ENCODE data around the gene RABGEF1.
"Not testable (repeated sequence)": the region's sequence is repeated elsewhere in the genome, so short reads cannot be mapped to it uniquely, and the experiment has no call there.

RABGEF1 gene

DNA sequence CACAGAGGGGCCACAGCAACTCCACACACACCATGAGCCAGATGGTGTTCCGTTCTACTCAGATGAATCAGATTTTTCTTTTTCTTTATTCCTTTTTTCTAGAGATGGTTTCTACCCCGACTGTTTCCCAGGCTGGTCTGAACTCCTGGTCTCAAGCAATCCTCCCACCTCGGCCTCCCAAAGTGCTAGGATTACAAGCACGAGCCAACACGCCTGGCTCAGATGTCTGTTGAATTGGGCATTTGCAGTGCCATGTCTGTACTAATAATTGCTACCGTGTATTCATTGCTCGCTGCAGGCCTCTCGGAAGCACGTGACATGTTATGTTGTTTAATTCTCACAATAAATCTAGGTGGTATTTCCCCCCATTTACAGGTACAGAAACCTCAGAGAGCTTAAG, 67.2 kb downstream of the RABGEF1 start:
- DNase-seq = no peak

DNA sequence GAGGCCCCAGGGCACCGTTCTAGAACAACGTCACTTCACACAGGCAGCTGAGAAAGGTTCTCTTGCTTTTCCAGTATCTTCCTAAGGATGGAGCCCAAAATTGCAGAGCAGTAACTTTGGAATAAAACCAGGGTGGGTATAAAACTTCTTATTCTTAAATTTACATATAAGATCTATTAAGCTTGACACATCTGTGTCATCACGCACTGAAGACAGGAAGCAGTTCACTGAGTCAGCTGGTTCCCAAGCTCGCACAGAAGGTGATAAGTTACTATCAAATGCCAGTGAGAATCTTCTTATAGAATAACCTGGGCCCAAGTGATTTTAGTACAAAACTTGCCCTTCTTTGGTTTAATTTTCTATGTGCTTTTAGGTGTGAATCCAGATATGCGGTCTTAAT, 70.2 kb downstream of the RABGEF1 start:
- no peak for DNase-seq

DNA sequence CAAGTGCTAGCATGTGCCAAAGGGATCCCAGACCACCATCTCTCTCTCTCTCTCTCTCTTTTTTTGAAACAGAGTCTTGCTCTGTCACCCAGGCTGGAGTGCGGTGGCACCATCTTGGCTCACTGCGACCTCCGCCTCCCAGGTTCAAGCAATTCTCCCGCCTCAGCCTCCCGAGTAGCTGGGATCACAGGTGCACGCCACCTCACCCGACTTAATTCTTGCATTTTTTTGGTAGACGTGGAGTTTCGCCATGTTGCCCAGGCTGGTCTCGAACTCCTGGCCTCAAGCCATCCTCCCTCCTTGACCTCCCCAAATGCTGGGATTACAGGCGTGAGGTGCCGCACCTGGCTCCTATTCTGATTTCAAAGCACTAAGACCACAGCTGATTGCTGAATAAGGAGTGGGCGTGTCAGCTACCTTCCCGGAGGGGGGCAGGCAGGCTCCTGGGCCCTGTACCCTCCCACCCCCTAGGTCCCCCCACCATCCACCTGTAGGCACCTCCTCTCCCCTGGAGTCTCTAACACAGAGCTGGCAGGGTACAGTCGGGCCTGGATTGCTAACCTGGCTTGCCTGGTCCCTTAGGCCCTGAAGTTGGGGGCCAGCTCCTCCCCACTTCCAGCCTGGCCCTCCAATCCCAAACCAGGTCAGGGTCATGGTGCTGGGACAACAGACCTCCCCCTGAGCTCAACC, 74.8 kb downstream of the RABGEF1 start:
- DNase-seq = not testable (repeated sequence)

DNA sequence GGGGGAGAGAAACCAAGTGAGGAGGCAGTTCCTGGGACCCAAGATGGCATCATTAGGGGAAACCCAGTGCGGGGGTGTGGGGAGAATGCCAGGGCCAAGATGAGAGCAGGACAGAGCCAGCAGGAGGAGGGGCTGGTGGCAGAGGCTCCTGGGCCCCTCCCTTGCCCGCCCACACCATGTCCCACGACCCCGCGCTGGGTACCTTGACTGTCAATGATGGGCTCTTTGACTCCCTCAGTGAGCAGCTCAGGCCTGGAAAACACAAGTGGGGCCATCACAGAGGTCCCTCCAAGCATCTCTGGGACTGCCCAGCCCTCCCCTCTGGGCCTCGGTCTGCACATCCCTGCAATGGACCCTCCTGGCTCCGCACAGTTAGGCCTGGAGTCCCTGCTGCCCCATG, 75.4 kb downstream of the RABGEF1 start:
- DNase-seq = no peak

DNA sequence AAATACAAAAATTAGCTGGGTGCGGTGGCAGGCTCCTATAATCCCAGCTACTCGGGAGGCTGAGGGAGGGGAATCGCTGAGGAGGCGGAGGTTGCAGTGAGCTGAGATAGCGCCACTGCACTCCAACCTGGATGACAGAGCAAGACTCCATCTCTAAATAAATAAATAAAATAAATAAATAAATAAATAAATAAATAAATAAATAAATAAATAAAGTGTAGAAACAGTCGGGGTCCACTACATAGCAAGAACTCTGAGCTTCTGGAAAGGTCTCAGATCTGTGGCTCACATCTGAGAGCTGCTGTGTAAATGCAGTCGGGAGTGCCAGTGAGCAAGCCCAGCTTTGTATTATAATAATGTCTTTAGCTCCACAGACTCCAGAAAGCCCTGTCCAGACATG, 76.1 kb downstream of the RABGEF1 start:
- not testable (repeated sequence) for DNase-seq

DNA sequence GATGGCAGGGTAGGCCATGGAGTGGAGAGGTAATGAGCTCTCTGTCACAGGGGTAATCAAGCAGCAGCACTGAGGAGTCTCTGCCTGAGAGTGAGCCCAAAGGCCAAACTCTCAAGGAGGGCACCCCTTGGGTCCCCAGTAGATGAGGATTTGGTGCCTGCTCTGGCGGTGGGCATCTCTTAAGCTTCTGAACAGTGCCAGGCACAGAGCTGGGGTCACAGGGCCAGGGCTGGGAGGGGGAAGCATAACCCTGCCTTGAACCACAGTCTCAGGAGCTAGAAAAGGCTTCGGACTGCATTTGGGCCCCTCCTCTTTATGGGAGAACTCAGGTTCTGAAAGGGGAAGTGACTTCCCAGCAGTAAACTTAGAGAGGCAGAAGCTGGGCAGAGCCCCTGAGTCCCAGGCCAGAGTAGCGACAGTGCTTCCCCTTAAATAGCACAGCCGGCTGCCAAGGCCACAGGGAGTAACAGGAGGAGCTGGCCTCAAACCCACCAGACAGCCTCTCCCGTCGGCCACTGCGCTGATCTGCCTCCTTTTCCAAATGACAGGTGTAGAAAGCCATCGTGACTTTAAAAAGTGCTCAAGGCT, 76.8 kb downstream of the RABGEF1 start:
- DNase-seq = not testable (repeated sequence)

DNA sequence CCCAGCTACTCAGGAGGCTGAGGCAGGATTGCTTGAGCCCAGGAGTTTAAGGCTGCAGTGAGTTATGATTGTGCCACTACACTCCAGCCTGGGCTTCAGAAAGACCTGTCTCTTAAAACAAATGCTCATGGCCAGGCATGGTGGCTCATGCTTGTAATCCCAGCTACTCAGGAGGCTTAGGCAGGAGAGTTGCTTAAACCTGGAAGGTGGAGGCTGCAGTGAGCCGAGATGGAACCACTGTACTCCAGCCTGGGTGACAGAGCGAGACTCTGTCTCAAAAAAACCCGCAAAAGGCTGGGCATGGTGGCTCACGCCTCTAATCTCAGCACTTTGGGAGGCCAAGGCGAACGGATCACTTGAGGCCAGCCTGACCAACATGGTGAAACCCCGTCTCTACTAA, 77.4 kb downstream of the RABGEF1 start:
- not testable (repeated sequence) for DNase-seq

DNA sequence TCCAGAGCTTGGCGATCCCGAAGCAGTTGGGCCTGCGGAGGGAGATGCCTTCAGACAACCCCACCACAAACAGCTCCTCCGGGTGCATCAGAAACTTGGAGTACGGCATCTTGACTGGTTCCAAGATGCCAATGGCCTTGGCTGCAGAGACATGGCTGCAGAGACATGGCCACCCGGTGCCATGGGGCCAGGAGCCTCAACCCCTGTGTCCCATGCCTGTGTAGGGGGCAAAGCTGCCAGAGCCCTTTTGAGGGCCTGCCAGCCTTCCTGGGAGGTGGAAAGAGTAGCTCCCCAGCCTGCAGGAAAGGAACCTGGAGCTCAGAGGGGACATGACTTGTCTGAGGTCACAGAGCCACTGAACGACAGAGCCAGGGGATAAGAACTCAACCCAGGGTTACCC, 83.5 kb downstream of the RABGEF1 start:
- DNase-seq = no peak

DNA sequence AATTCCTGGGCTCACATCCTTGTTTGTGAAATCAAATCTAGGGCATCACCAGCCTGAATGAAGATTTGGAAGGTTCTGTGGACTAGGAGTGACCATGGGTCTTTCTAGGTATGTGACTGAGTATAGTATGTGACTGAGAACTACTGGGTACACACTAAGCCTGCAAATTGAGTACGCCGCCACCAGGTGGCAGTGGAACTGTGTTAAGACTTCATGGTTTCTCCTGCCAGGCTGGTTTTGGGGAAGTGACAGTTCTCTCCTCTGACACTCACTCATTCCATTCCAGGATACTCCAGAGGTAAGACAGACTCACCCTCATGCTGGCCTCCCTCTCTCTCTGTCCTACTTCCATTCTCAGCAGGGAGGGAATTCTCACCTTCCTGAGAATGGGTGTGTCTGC, 85.0 kb downstream of the RABGEF1 start:
- DNase-seq = not testable (repeated sequence)

DNA sequence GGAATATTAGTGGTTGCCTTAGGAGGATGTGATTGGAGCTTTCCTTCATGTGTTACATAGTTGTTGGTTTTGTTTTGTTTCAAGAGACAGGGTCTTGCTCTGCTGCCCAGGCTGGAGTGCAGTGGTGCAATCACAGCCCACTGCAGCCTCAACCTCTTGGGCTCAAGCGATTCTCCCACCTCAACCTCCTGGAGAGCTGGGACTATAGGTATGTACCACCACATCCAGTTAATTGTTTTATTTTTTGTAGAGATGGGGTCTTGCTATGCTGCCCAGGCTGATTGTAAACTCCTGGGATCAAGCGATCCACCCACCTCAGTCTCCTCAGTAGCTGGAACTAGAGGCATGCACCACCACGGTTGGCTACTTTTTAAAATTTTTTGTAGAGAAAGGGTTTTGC, 86.1 kb downstream of the RABGEF1 start:
- no peak for DNase-seq

DNA sequence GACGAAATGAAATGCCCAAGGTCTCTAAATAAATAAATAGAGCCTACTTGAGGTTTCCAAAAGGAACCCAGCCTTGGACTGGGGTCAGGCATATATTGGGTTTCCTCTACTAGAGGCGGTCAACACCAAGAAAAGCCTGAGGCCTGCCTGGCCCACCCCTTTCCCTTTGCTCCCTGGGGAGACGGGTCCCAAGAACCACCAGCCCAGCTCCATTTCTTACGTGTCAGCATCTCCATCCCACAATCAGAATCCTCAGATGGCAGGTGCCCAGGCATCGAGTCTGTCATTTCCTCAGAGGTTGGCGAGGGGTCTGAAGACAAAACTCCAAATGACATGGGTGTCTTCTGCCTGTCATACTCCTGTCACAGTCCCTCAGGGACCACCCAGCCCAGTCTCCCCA, 90.4 kb downstream of the RABGEF1 start:
- not testable (repeated sequence) for DNase-seq

DNA sequence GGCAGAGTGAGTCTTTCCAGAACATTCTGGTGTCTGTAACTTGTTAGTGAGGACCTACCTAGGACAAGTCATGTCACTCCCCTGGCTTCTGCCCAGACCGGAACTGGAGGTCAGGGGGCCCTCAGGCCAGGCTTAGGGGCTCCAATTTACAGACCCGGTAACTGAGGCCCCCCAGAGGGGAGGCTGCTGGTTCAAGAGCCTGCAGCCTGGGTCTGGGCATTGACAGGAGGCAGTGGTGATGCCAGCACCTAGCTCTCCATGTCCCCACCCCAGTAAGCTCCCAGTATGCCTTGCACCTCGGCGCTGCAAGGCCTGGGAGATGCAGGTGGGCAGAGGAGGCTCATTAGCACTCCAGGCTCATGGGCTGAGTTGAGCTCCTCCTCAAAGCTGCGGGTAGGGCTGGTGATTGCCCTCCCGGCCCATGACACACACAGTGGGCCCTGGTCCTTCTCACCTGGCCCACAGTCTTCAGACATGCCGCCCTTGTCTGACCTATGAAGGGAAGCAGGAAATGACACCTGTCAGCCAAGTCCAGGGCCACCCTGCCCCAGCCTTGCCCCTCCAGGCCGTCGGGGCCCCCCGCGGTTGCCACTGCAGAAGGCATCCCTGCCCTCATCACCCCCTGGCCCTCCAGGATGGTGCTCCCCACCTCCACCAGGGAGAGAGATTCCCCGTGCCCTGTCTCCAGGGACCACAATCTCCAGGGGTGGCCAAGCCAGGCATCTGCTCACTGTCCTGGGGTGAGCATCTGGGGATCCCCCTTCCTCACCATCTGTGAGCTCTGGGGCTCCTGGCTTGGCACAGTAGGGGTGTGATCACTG, 92.2 kb downstream of the RABGEF1 start:
- DNase-seq = no peak

DNA sequence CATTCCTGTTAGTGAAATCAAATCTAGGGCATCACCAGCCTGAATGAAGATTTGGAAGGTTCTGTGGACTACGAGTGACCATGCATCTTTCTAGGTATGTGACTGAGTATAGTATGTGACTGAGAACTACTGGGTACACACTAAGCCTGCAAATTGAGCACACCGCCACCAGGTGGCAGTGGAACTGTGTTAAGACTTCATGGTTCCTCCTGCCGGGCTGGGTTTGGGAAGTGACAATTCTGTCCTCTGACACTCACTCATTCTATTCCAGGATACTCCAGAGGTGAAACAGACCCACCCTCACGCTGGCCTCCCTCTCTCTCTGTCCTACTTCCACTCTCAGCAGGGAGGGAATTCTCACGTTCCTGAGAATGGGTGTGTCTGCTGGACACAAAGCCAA, 96.5 kb downstream of the RABGEF1 start:
- DNase-seq = no peak

DNA sequence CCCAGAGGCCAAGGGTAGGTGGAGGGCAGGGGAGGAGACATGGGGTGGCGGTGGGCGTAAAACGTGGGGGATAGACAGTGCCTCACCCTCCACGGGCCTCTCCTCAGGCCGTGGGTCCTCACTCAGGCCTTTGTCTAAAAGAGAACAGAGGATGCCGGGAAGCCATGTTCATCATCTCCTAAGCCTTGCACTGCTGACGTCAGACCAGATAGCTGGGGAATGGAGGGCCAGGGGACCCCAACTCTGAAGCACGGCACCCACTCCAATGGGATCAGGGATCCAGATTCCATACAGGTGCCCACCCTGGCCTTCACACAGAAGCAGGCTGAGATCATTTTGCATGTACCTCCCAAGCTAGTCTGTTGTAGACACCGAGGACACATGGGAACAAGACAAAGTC, 97.1 kb downstream of the RABGEF1 start:
- DNase-seq = no peak

DNA sequence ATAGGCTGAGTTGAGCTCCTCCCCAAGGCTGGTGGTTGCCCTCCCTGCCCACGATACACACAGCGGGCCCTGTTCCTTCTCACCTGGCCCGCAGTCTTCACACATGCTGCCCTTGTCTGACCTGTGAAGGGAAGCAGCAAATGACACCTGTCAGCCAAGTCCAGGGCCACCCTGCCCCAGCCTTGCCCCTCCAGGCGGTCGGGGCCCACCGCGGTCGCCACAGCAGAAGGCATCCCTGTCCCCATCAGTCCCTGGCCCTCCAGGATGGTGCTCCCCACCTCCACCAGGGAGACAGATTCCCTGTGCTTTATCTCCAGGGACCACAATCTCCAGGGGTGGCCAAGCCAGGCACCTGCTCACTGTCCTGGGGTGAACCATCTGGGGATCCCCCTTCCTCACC, 99.3 kb downstream of the RABGEF1 start:
- DNase-seq = no peak

DNA sequence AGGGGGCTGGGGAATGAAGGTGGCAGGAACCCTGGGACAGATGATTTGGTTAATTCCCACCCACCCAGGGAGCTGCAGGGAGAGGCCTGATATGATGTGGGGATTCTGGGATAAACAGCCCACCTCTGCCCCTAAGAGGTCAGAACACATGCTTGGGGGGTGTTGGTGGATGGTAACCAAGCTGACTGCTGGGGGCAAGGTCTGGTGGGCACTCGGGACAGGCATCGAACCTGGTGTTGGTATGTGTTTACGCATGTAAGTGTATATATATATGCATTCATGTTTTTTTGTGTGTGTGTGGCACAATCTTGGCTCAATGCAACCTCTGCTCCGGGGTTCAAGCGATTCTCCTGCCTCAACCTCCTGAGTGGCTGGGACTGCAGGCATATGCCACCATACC, 99.8 kb downstream of the RABGEF1 start:
- DNase-seq = no peak

DNA sequence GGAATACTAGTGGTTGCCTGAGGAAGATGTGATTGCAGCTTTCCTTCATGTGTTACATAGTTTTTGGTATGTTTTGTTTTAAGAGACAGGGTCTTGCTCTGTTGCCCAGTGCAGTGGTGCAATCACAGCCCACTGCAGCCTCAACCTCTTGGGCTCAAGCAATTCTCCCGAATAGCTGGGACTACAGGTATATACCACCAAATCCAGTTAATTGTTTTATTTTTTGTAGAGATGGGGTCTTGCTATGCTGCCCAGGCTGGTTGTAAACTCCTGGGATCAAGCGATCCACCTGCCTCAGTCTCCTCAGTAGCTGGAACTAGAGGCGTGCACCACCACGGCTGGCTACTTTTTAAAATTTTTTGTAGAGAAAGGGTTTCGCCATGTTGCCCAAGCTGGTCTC, 101.4 kb downstream of the RABGEF1 start:
- DNase-seq = no peak

DNA sequence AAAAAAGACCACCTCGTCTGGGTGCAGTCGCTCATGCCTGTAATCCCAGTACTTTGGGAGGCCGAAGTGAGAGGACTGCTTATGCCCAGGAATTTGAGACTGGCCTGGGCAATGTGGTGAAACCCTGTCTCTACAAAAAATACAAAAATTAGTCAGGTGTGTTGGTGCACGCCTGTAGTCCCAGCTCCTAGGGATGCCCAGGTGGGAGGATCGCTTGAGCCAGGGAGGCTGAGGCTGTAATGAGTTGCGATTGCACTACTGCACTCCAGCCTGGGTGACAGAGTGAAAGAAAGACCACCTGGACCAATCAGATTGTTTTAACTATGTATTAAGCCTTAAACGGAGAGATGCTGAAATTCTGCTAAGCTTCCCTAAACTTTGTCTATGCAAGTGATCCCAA, 103.0 kb downstream of the RABGEF1 start:
- DNase-seq = not testable (repeated sequence)

DNA sequence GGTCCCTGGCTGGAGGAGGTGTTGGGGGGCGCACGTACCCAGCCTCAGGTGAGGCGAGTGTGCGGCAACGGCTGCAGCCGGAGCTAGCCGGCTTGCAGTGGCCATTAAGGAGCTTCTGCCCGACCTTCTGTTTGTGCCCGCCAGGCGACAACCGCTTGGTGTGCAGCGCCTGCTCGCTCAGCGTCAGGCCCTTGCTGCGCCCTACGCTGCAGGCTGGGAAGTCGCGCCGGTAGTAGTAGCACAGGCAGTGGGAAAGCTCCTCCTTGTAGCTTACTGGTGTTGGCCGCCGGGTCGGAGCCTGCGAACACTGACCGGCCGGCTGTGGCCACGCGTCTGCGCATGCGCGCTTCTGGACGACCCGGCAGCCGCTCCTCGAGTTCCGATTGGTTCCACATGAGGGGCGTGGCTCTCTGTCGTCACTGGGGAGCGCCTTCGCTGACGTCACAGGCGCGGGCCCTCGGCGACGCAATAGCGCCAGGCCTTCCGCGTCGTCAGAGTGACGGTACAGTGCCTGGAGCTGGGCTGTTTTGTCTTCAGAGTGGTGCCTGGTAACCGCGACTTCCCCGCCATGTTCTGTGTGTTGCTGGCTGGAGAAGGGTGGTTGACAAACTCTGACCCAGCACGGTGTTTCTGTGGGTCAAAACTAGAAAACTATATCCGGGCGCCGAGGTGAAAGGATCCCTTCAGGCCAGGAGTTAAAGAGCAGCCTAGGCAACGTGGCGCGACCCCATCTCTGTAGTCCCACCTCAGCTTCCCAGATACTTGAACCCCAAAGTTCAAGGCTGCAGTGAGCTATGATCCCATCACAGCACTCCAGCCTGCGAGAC, 104.2 kb downstream of the RABGEF1 start:
- DNase-seq = peak; percentile 75 to 99 (median 96)

DNA sequence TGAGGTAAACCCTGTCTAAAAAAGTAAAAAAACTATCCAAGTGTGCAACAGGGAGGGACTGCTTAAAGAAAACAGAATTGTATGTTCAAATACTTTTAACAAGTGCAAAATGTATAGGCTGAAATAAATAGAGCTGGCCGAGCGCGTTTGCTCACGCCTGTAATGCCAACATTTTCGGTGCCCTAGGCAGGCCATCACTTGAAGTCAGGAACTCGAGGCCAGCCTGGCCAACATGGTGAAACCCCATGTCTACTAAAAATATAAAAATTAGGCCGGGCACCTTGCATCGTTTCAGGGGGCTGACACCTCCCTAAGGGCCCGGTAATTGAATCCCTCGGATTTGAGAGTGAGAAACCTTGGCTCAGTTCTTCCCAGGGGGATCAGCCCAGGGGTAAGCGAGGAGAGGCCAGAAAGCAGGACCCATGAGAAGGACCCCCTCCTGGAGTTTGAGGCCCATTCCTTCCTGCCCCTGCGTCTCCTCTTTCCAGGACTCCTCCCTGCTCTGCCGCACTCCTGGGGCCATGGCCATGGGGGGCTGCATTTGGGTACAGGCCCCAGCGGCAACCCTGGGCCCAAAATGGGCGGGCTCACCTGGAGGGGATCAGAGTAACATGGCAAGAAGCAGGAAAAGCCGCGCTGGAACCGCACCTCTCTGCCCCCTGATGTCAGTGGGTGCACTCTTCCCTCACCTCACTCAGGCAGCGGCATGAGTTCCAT, 105.0 kb downstream of the RABGEF1 start:
- DNase-seq = peak in 4 of 58 donors; percentile 7 to 34 (median 16)

DNA sequence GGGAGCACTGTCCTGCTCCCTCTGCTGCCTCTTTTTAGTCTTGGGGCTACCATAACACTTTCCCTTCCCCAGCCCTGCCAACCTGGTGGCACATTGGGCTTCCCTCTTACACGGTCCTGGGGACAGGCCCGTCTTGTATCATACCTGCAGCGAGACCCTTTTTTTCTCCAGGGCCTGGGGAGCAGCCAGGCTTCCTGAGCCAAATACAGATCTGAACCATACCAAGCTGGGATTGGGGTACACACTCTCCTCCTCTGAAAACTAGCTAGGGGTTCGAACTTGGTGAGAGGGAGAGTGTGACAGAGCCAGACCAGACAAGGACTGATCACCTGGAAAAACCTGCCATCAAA, 105.5 kb downstream of the RABGEF1 start:
- not testable (repeated sequence) for DNase-seq
